H1 (cell line): Measurements from ENCODE around the gene GRID1. TPM values are rescaled to one million over a fixed set of nuclear protein-coding genes. Genes with fewer than 3 reads are reported as not detected.

Experiments
- CTCF ChIA-PET: fragments of 300-600 bp; sonication (Branson Sonifier 250); formaldehyde crosslinking; loops from one replicate; lab custom pipeline; 2021; ENCODE audit not compliant: partially characterized antibody; lab: Charles Lee
- POLR2A ChIA-PET: fragments of 300-600 bp; sonication (Branson Sonifier 250); formaldehyde crosslinking; loops from one replicate; lab custom pipeline; 2021; ENCODE audit warnings: inconsistent platforms; ENCODE audit not compliant: partially characterized antibody; lab: Charles Lee
- DNase-seq, 2 experiments: peaks; one replicate each; pipeline versions ENCODE4 v3.0.0 to v3.0.0-alpha.2; 2010 to 2022; ENCODE audit warnings: low spot score in 2 of 2, low read depth in 1 of 2, mixed read lengths in 1 of 2
- FAIRE-seq: peaks from 2 replicates; lab custom pipeline; 2011; peaks lifted over from hg19 to GRCh38; lab: Jason Lieb, UNC
- H2AFZ ChIP-seq: 2 replicates; pipeline ENCODE4 v1.8.1; 2012; ENCODE audit warnings: low read length, inconsistent platforms
- H2AK5ac ChIP-seq: 2 replicates; pipeline ENCODE4 v1.6.1; 2013; ENCODE audit warnings: low read depth, low read length
- H2BK120ac ChIP-seq: replicated peaks from 2 replicates; pipeline ENCODE3; 2013; ENCODE audit warnings: low read depth, low read length, inconsistent platforms
- H2BK12ac ChIP-seq: 2 replicates; pipeline ENCODE4 v1.6.1; 2013; ENCODE audit warnings: low read depth, low read length
- H2BK15ac ChIP-seq: 2 replicates; pipeline ENCODE4 v1.6.1; 2013; ENCODE audit warnings: low read length
- H2BK20ac ChIP-seq: 2 replicates; pipeline ENCODE4 v1.6.1; 2013; ENCODE audit warnings: low read length
- H2BK5ac ChIP-seq: 2 replicates; pipeline ENCODE4 v1.6.1; 2013; ENCODE audit warnings: low read depth, low read length
- H3K14ac ChIP-seq: 2 replicates; pipeline ENCODE4 v1.6.1; 2013; ENCODE audit warnings: inconsistent platforms; ENCODE audit not compliant: insufficient read length
- H3K18ac ChIP-seq: 2 replicates; pipeline ENCODE4 v1.6.1; 2013; ENCODE audit warnings: low read length; ENCODE audit errors: extremely low read depth
- H3K23ac ChIP-seq: 2 replicates; pipeline ENCODE4 v1.6.1; 2013; ENCODE audit warnings: inconsistent platforms; ENCODE audit not compliant: insufficient read length
- H3K23me2 ChIP-seq: 2 replicates; pipeline ENCODE4 v1.6.1; 2013; ENCODE audit warnings: low read depth, low read length
- H3K27ac ChIP-seq: 2 replicates; pipeline ENCODE4 v1.6.1; 2011; ENCODE audit warnings: low read depth, low read length, inconsistent platforms
- H3K27me3 ChIP-seq, 4 experiments: replicated peaks in 1 of 4; 1 replicate in 1 of 4; 2 replicates in 3 of 4; pipeline versions ENCODE4 v1.6.1 to v1.8.1; 2011 to 2013; ENCODE audit warnings: low read length in 3 of 4, mild to moderate bottlenecking in 3 of 4, inconsistent platforms in 2 of 4, mixed read lengths in 2 of 4, moderate library complexity in 1 of 4; ENCODE audit not compliant: control insufficient read depth in 3 of 4, insufficient read depth in 3 of 4; ENCODE audit errors: extremely low read depth in 1 of 4
- H3K36me3 ChIP-seq, 4 experiments: 2 replicates each; pipeline versions ENCODE4 v1.6.1 to v1.8.1; 2011 to 2013; ENCODE audit warnings: mild to moderate bottlenecking in 4 of 4, low read length in 3 of 4, moderate library complexity in 2 of 4, control low read depth in 1 of 4, inconsistent platforms in 1 of 4; ENCODE audit not compliant: insufficient read depth in 4 of 4, control insufficient read depth in 2 of 4
- H3K4ac ChIP-seq: replicated peaks from 2 replicates; pipeline ENCODE3; 2013; ENCODE audit warnings: low read length, low read depth, mixed read lengths, inconsistent platforms; ENCODE audit not compliant: insufficient read length
- H3K4me1 ChIP-seq, 4 experiments: replicated peaks in 1 of 4; 1 replicate in 1 of 4; 2 replicates in 3 of 4; pipeline versions ENCODE4 v1.6.1 to v1.8.1; 2011 to 2013; ENCODE audit warnings: low read length in 3 of 4, inconsistent platforms in 2 of 4, mixed read lengths in 1 of 4; ENCODE audit not compliant: insufficient read depth in 4 of 4, control insufficient read depth in 3 of 4
- H3K4me2 ChIP-seq, 2 experiments: 2 replicates each; pipeline versions ENCODE4 v1.6.1 to v1.8.1; 2011 to 2013; ENCODE audit warnings: low read depth in 2 of 2, low read length in 2 of 2, control low read depth in 1 of 2, inconsistent platforms in 1 of 2, mild to moderate bottlenecking in 1 of 2; ENCODE audit not compliant: insufficient read depth in 1 of 2
- H3K4me3 ChIP-seq, 4 experiments: fragments of 200-600, 300-600 bp in 1 of 4; sonication (generic), shearing (Covaris generic), sonication (Bioruptor Twin) in 1 of 4; 2 replicates each; pipeline versions ENCODE4 v1.5.1 to v1.8.1; 2011 to 2016; ENCODE audit warnings: low read length in 4 of 4, low read depth in 3 of 4, control low read depth in 2 of 4, inconsistent platforms in 2 of 4, mild to moderate bottlenecking in 2 of 4, mixed read lengths in 1 of 4, moderate library complexity in 1 of 4; ENCODE audit not compliant: insufficient read depth in 2 of 4; ENCODE audit errors: extremely low read depth in 1 of 4
- H3K56ac ChIP-seq: replicated peaks from 2 replicates; pipeline ENCODE3; 2013; ENCODE audit warnings: low read depth, mild to moderate bottlenecking, mixed read lengths, low read length, inconsistent platforms; ENCODE audit not compliant: insufficient read length
- H3K79me1 ChIP-seq: 2 replicates; pipeline ENCODE4 v1.6.1; 2013; ENCODE audit warnings: low read depth, low read length, control low read depth
- H3K79me2 ChIP-seq, 2 experiments: 2 replicates each; pipeline versions ENCODE4 v1.6.1 to v1.8.1; 2012 to 2013; ENCODE audit warnings: low read length in 2 of 2, mild to moderate bottlenecking in 2 of 2, inconsistent platforms in 1 of 2; ENCODE audit not compliant: insufficient read depth in 2 of 2, control insufficient read depth in 1 of 2
- H3K9ac ChIP-seq, 4 experiments: replicated peaks in 1 of 4; 1 replicate in 1 of 4; 2 replicates in 3 of 4; pipeline versions ENCODE4 v1.6.1 to v1.8.1; 2011 to 2013; ENCODE audit warnings: low read depth in 3 of 4, low read length in 3 of 4, control low read depth in 2 of 4, mild to moderate bottlenecking in 2 of 4, moderate library complexity in 2 of 4, inconsistent platforms in 1 of 4; ENCODE audit errors: extremely low read depth in 1 of 4
- H3K9me3 ChIP-seq, 2 experiments: 2 replicates each; pipeline versions ENCODE4 v1.6.1 to v1.8.1; 2012 to 2013; ENCODE audit warnings: mild to moderate bottlenecking in 2 of 2, moderate library complexity in 2 of 2, control low read depth in 1 of 2, inconsistent platforms in 1 of 2, low read depth in 1 of 2, low read length in 1 of 2, mixed read lengths in 1 of 2; ENCODE audit not compliant: insufficient read depth in 2 of 2
- H4K20me1 ChIP-seq, 2 experiments: replicated peaks in 1 of 2; 2 replicates each; pipeline versions ENCODE3 to v1.8.1; 2011 to 2013; ENCODE audit warnings: inconsistent platforms in 2 of 2, low read length in 2 of 2, mild to moderate bottlenecking in 1 of 2; ENCODE audit not compliant: insufficient read depth in 2 of 2, control insufficient read depth in 1 of 2
- H4K5ac ChIP-seq: 2 replicates; pipeline ENCODE4 v1.6.1; 2013; ENCODE audit warnings: low read length, low read depth, mixed read lengths, inconsistent platforms; ENCODE audit not compliant: insufficient read length
- H4K8ac ChIP-seq: 2 replicates; pipeline ENCODE4 v1.8.0; 2013; ENCODE audit warnings: mild to moderate bottlenecking, moderate library complexity, low read length, inconsistent platforms; ENCODE audit not compliant: insufficient read depth; ENCODE audit errors: extremely low read depth
- H4K91ac ChIP-seq: replicated peaks from 2 replicates; pipeline ENCODE3; 2013; ENCODE audit warnings: low read length, mixed read lengths, inconsistent platforms; ENCODE audit not compliant: insufficient read length
- FOSL1 ChIP-seq: IDR thresholded peaks from 2 replicates; pipeline ENCODE4 v1.6.1; 2011; ENCODE audit warnings: mild to moderate bottlenecking, low read depth, low read length, moderate library complexity; ENCODE audit not compliant: insufficient read depth
- JUN ChIP-seq: IDR thresholded peaks from 2 replicates; pipeline ENCODE4 v1.6.1; 2011; ENCODE audit warnings: low read depth, mild to moderate bottlenecking, improper control_type of control experiment, low read length
- KDM5A ChIP-seq: fragments of 200-600 bp; IDR thresholded peaks from 2 replicates; pipeline ENCODE4 v1.7.1; 2012; ENCODE audit warnings: mild to moderate bottlenecking, low read length, inconsistent platforms, mixed read lengths
- RAD21 ChIP-seq, 2 experiments: IDR thresholded peaks in 1 of 2; conservative IDR thresholded peaks in 1 of 2; 2 replicates each; pipeline ENCODE4 v1.6.1; 2011; ENCODE audit warnings: low read depth in 2 of 2, low read length in 2 of 2, improper control_type of control experiment in 1 of 2, inconsistent platforms in 1 of 2, mild to moderate bottlenecking in 1 of 2, moderate library complexity in 1 of 2
- RBBP5 ChIP-seq: IDR thresholded peaks from 2 replicates; pipeline ENCODE4 v1.7.1; 2012; ENCODE audit warnings: low read depth, mild to moderate bottlenecking, inconsistent platforms, low read length, moderate library complexity, borderline replicate concordance
- RNF2 ChIP-seq: fragments of 200-900, 300-1000 bp; sonication (generic); IDR thresholded peaks from 2 replicates; pipeline ENCODE4 v1.7.1; 2016; ENCODE audit warnings: borderline replicate concordance, low read depth, mild to moderate bottlenecking, antibody characterized with exemption, low read length; ENCODE audit not compliant: poor library complexity, severe bottlenecking; ENCODE audit errors: missing control alignments
- SIN3A ChIP-seq, 2 experiments: IDR thresholded peaks in 1 of 2; conservative IDR thresholded peaks in 1 of 2; 2 replicates each; pipeline ENCODE4 v1.6.1; 2011 to 2012; ENCODE audit warnings: low read length in 2 of 2, improper control_type of control experiment in 1 of 2, low read depth in 1 of 2, mild to moderate bottlenecking in 1 of 2
- SIX5 ChIP-seq: IDR thresholded peaks from 2 replicates; pipeline ENCODE4 v1.6.1; 2011; ENCODE audit warnings: mild to moderate bottlenecking, low read depth, low read length
- SP1 ChIP-seq: IDR thresholded peaks from 2 replicates; pipeline ENCODE4 v1.6.1; 2011; ENCODE audit warnings: low read depth, low read length
- SP2 ChIP-seq: IDR thresholded peaks from 2 replicates; pipeline ENCODE4 v1.6.1; 2012; ENCODE audit warnings: mild to moderate bottlenecking, low read length, inconsistent platforms
- TAF7 ChIP-seq: optimal IDR thresholded peaks from 2 replicates; pipeline ENCODE3; 2011; ENCODE audit warnings: low read depth, mild to moderate bottlenecking, inconsistent platforms, low read length, moderate library complexity, borderline replicate concordance
- whole genome bisulfite sequencing, 2 experiments: shearing (Covaris generic) in 1 of 2; methylation state at CpG; one replicate each; pipeline versions ENCODE4 v1.1.6 to v1.1.7; 2013 to 2015; ENCODE audit warnings: low lambda C conversion rate in 2 of 2, mixed read lengths in 2 of 2, inconsistent platforms in 1 of 2, low coverage in 1 of 2, missing lambda C conversion rate in 1 of 2; ENCODE audit not compliant: insufficient replicate concordance in 2 of 2, insufficient coverage in 1 of 2, insufficient read length in 1 of 2; ENCODE audit errors: extremely low coverage in 1 of 2, missing lambda C conversion rate in 1 of 2; 5-methylcytosine and 5-hydroxymethylcytosine counted together
- polyA plus RNA-seq, 7 experiments: library from polyadenylated mRNA; depleted of rRNA in 3 of 7; stranded (reverse) in 5 of 7; unstranded in 2 of 7; fragments of >200 nt in 5 of 7; fragments of 200-250 nt in 2 of 7; gene quantifications; 1 replicate in 5 of 7; 2 replicates in 1 of 7; 4 replicates in 1 of 7; pipeline versions ENCODE4 v1.2.1 to v1.2.3, GENCODE V29; 2011 to 2013; ENCODE audit warnings: missing spikeins in 2 of 7, mixed read lengths in 2 of 7
- total RNA-seq: library from RNA; stranded (reverse); fragmentation: NEBNext Ultra II Directional; extraction: Animal tissue kit (Norgen Biotek cat#: 25700); gene quantifications from 2 replicates; pipeline ENCODE4 v1.2.1, GENCODE V29; 2021
- TF ChIP-seq, protein P1 (sequence below): IDR thresholded peaks from 2 replicates; pipeline ENCODE4 v1.6.1; 2011; ENCODE audit warnings: low read length, improper control_type of control experiment

GRID1 gene
- total and polyA plus RNA-seq, 2 of the 8 experiments (the other 6 are each of a cell fraction or from before 2014, with no cell fraction given), result 0.22 to 0.30 TPM

DNA sequence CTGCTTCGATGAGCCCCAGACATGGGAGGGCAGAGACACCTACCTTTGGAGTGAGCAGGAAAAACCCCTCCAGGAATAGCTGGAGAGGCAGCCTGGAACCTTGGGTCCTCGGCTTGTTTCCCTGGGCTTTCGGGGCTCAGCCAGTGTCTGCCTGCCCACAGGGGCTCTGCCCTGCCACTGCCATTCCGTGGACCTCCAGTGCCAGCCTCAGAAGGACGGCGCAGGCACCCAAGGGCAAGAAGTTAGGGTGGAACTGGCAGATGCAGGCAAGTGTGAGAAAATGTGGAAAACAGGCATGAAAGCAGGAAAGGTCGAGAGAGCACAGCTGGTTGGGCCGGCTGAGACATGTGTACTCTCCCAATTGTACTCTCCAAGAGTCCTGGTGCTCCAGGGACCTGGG lies 281.5 kb downstream of the GRID1 start:
- no peak overlapping the region for H2BK120ac ChIP-seq
- no peaks in the 10 kb centered on the region for H3K9me3 ChIP-seq
- no peak for FAIRE-seq
- no peak overlapping the region for H2BK20ac ChIP-seq
- 0 out of 2 replicates have a peak overlapping the region, but pooled peaks have one; percentile 16 for H2BK5ac ChIP-seq
- peaks cover 6% of the 10 kb centered on the region; the same call in 1 of the 2 replicates for H3K23me2 ChIP-seq
- H3K9ac ChIP-seq, result no peak overlapping the region
- H2AFZ ChIP-seq, result no peak overlapping the region
- DNase-seq, result no peak
- no peak overlapping the region for H3K14ac ChIP-seq
- H3K4me2 ChIP-seq, result no peak overlapping the region
- no peaks in the 10 kb centered on the region for H3K27me3 ChIP-seq
- ChIA-PET CTCF (interaction anchor here (0.6 to 1.5 kb wide), 3 partner anchors 16 to 159 kb away, joined by 3 to 4 read pairs (median 3); no protein-coding TSS in a partner anchor), POLR2A (no interaction called here)
- no peak overlapping the region for H4K91ac ChIP-seq
- H3K23ac ChIP-seq, result no peak overlapping the region
- no peaks in the 10 kb centered on the region for H4K20me1 ChIP-seq
- 0 out of 2 replicates have a peak overlapping the region, but pooled peaks have one; percentile 18 for H4K8ac ChIP-seq
- no peak overlapping the region for H4K5ac ChIP-seq
- no peak overlapping the region for H2BK15ac ChIP-seq
- H3K79me2 ChIP-seq, result no peaks in the 10 kb centered on the region
- WGBS, 2 experiments, result 87% methylated on average over 8 of the region's 8 CpGs; no CpG with 5 or more reads in 1 of the 2 experiments
- H2BK12ac ChIP-seq, result no peak overlapping the region
- no peak overlapping the region for H2AK5ac ChIP-seq
- H3K18ac ChIP-seq, result no peak overlapping the region
- H3K79me1 ChIP-seq, result no peaks in the 10 kb centered on the region
- H3K4ac ChIP-seq, result no peak overlapping the region
- no peak overlapping the region for H3K4me3 ChIP-seq
- H3K36me3 ChIP-seq, result no peaks in the 10 kb centered on the region
- no peaks in the 10 kb centered on the region; a peak in 1 of 7 replicates for H3K4me1 ChIP-seq
- no peak overlapping the region for H3K27ac ChIP-seq
- no peak overlapping the region for H3K56ac ChIP-seq
- TF ChIP-seq SIN3A (conservative IDR thresholded peaks at IDR 0.05 in 1 of 2, IDR thresholded peaks at IDR 0.05 in 1 of 2; ENCODE audit: low read depth in 1 of 2, low read length in 2 of 2), result no peak
- no peak for TF ChIP-seq KDM5A
- no peak for TF ChIP-seq RAD21 (IDR thresholded peaks at IDR 0.05 in 1 of 2, conservative IDR thresholded peaks at IDR 0.05 in 1 of 2; ENCODE audit: low read depth in 2 of 2, low read length in 2 of 2)
- TF ChIP-seq SIX5, result no peak
- TF ChIP-seq, protein P1, sequence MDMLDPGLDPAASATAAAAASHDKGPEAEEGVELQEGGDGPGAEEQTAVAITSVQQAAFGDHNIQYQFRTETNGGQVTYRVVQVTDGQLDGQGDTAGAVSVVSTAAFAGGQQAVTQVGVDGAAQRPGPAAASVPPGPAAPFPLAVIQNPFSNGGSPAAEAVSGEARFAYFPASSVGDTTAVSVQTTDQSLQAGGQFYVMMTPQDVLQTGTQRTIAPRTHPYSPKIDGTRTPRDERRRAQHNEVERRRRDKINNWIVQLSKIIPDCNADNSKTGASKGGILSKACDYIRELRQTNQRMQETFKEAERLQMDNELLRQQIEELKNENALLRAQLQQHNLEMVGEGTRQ, result no peak
- TF ChIP-seq TAF7, result no peak
- TF ChIP-seq SP2, result no peak
- TF ChIP-seq RBBP5, result no peak
- TF ChIP-seq JUN, result no peak
- no peak for TF ChIP-seq FOSL1
- TF ChIP-seq RNF2, result no peak
- no peak for TF ChIP-seq SP1
